ENCODE data around the gene ATR.

The ATR gene

DNA sequence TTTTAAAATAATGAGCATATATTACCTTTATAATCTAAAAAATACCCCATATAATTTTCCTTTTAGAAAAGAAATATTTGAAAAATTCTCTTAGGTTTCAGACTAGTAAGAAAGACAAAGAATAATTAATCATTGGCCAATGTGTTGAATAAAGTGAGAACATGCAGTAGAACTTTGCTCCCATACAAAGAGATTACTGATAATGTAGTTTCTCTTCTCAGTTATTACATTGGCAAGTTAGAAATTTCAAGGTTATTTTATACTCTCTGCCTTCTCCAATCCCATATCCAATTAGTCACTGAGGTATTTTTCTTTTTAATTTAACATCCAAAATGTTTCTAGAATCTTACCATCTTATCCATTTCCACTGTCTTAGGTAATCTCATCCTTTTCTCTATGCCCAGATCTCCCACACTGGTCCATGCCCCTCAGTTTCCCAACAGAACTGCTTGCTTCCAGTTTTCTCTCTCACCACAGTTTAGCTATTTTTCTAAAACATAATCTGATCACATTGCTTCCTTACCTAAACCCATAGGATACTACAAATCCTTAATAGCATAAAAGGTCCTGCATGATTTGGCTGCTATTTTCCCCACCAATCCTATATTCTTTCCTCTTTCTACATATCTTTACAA lies 141.5 kb downstream of the ATR start:
- DNase-seq (ENCODE audit: low spot score) = no peak
- in situ Hi-C loops (cut with MboI; ENCODE audit: low sequenced_read_pairs, unreplicated experiment) = no loop called here
- TF ChIP-seq, protein P1, sequence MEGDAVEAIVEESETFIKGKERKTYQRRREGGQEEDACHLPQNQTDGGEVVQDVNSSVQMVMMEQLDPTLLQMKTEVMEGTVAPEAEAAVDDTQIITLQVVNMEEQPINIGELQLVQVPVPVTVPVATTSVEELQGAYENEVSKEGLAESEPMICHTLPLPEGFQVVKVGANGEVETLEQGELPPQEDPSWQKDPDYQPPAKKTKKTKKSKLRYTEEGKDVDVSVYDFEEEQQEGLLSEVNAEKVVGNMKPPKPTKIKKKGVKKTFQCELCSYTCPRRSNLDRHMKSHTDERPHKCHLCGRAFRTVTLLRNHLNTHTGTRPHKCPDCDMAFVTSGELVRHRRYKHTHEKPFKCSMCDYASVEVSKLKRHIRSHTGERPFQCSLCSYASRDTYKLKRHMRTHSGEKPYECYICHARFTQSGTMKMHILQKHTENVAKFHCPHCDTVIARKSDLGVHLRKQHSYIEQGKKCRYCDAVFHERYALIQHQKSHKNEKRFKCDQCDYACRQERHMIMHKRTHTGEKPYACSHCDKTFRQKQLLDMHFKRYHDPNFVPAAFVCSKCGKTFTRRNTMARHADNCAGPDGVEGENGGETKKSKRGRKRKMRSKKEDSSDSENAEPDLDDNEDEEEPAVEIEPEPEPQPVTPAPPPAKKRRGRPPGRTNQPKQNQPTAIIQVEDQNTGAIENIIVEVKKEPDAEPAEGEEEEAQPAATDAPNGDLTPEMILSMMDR (IDR thresholded peaks at IDR 0.05; ENCODE audit: borderline replicate concordance, control extremely low read depth, extremely low read depth, insufficient read depth, missing control alignments) = no peak

DNA sequence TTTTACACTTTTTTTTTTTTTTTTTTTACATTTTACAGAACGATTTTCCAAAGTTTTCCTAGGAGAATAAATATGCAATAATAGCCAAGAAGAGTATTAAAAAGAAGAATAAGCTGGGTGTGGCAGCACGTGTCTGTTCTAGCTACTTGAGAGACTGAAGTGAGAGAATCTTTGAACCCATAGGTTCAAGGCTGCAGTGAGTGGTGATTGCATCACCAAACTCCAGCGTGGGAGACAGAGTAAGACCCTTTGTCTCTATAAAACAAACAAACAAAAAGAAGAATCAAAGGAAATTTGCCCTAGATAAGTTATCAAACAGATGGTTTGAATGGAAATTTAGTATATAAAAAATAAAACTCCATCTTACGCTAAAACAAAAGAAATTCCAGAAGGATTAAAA lies 144.0 kb downstream of the ATR start:
- TF ChIP-seq, protein P1 (IDR thresholded peaks at IDR 0.05; ENCODE audit: borderline replicate concordance, control extremely low read depth, extremely low read depth, insufficient read depth, missing control alignments) = no peak
- in situ Hi-C loops (cut with MboI; ENCODE audit: low sequenced_read_pairs, unreplicated experiment) = no loop called here
- no peak for DNase-seq (ENCODE audit: low spot score)

DNA sequence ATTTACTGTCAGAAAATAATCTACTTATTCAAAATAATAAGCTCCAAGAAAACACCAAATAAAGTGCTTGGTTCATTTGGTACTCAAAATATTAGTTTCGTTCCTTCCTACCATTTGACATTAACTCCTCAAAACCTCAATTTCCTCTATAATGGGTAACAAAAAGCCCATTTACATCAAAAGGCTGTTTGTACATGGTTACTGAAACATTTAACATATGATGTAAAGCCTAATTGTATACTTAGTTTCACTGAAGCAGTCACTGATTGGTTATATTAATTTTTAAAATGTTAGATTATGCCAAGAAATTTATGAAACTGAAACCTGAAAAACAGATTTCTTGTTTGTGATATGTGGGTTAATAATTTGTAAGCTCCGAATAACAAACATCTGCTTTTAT lies 145.4 kb downstream of the ATR start:
- in situ Hi-C loops (cut with MboI; ENCODE audit: low sequenced_read_pairs, unreplicated experiment) = no loop called here
- DNase-seq (ENCODE audit: low spot score) = no peak
- TF ChIP-seq, protein P1 (IDR thresholded peaks at IDR 0.05; ENCODE audit: borderline replicate concordance, control extremely low read depth, extremely low read depth, insufficient read depth, missing control alignments) = no peak

DNA sequence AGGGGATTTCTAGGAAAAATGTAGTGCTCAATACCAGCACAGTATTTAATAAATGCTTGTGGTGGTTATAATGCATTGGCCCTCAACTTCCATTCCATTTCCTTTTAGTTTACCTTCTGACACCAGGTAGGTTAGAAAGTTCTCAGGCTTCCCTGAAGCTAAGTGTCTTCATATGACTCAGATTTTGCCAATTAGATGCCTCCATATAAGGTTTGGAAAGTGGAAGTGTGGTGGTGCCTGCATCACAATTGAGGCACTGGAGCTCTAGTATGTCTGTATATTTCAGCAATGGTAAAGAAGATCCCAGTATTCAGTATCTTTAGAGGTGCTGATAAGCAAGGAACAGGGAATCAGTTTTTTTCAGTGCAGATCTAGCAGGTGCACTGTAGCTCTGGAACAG lies 149.0 kb downstream of the ATR start:
- in situ Hi-C loops (cut with MboI; ENCODE audit: low sequenced_read_pairs, unreplicated experiment) = no loop called here
- TF ChIP-seq, protein P1 (IDR thresholded peaks at IDR 0.05; ENCODE audit: borderline replicate concordance, control extremely low read depth, extremely low read depth, insufficient read depth, missing control alignments) = no peak
- no peak for DNase-seq (ENCODE audit: low spot score)

DNA sequence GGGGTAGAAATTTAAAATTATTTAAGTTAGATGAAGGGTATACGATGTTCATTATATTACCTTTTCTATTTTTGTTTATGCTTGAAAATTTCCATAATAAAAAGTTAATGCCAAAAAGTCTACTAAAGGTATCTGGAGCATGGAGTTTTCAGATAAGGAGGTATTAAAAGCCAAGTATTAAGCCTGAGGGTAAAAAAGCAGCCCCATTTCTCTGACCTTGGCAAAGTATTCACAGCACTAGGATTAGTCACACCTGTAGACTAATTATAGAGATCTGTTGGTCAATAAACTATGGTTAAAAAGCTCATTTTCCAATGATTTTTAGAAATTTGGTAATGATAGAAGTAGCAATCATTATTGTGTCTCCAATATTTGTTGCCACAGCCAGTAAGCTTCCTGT lies 153.8 kb downstream of the ATR start:
- TF ChIP-seq, protein P1 (IDR thresholded peaks at IDR 0.05; ENCODE audit: borderline replicate concordance, control extremely low read depth, extremely low read depth, insufficient read depth, missing control alignments) = no peak
- in situ Hi-C loops (cut with MboI; ENCODE audit: low sequenced_read_pairs, unreplicated experiment) = no loop called here
- DNase-seq (ENCODE audit: low spot score) = no peak

DNA sequence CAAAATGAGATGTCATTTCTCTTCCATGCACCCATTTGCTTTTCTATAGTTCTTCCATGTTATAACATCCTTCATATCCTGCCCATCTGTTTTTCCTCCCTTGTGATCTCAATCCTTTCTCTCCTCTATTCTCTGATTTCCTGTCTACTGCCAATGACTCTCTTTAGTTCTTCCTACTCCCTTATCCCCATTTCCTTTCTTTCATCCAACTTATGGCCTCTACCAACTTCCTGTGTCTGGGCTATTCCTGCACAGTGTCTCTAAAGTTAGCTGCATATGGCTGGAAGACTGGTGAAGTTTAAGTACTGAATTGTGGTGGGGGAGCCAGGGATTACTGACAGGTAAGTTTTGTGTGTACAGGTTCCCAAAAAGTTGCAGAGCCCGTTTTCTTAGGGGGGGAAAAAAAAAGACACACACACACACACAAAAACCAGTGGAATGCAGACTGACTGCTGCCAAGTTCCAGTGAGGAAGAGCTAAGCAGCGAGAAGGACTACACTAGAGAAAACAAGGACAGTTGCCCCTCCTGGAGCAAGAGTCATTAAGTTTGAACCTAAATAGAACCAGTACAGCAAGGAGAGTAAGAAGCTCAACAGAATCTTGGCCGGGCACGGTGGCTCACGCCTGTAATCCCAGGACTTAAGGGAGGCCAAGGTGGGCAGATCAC lies 159.5 kb downstream of the ATR start:
- in situ Hi-C loops (cut with MboI; ENCODE audit: low sequenced_read_pairs, unreplicated experiment) = no loop called here
- TF ChIP-seq, protein P1 (IDR thresholded peaks at IDR 0.05; ENCODE audit: borderline replicate concordance, control extremely low read depth, extremely low read depth, insufficient read depth, missing control alignments) = no peak

More for the DNA sequence above, 159.5 kb downstream of the ATR start:
- DNase-seq (ENCODE audit: low spot score) = no peak

Measured in GM13976 (cell line).